Stimulated activated CD4-positive, alpha-beta T cell treated with anti-CD3 and anti-CD28 coated beads, Interleukin-4, amount 100 ng/mL, for 48 hours (primary cell): ENCODE results near the gene C2orf81.
"Not testable (repeated sequence)": the region's sequence is repeated elsewhere in the genome, so short reads cannot be mapped to it uniquely, and the experiment has no call there.

ENCODE experiments used
- DNase-seq, 2 donors: peaks; one replicate each; pipeline ENCODE4 v3.0.0-alpha.2; 2020; ENCODE audit warnings: low read depth in 2 of 2

Gene C2orf81

GRCh38 chr2:74423231-74424095, 2.0 kb upstream of the C2orf81 start:
- DNase-seq = no peak

GRCh38 chr2:74420443-74421103, 846 bp downstream of the C2orf81 start:
- not testable (repeated sequence) for DNase-seq

GRCh38 chr2:74420006-74420405, 1.4 kb downstream of the C2orf81 start:
- DNase-seq = no peak

DNA sequence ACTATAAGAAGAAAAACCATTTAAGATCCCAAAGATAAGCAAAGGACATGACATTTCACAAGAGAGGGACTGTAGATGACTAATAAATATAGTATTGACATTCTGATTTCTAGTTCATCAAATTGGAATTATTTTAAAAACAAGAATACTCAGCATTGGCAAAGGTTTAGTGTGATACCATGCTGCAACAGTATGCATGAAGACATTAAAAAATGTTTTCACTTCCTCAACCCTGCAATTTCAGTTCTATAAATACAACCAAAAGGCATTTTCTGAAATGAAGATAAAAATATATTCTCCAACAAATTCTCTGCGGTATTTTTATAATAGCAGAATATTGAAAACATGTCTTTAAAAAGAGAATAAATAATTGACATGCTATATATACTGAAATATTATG, 2.1 kb downstream of the C2orf81 start:
- DNase-seq = no peak

DNA sequence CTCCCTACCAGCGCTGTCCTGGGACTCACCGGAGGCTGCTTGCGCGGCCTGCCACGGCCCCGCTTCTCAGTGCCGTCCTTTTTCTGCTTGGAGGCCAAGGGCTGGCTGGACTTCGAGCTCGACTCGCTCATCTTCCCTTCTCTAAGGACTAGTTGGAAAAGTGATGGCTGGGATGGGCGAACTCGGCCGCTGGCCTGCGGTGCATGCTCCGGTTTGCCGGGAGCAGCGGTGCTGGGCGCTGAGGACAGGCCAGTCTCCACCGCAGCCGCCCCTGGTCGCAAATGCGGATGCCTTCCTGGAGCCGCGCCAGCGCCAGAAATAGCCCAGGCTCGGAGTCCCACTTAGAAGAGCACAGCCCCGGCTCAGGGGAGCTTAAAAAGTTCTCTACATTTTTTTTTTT, 3.1 kb downstream of the C2orf81 start:
- no peak for DNase-seq

- no peak for DNase-seq
Observed at GRCh38 chr2:74417763-74418162, 3.7 kb downstream of the C2orf81 start.

DNA sequence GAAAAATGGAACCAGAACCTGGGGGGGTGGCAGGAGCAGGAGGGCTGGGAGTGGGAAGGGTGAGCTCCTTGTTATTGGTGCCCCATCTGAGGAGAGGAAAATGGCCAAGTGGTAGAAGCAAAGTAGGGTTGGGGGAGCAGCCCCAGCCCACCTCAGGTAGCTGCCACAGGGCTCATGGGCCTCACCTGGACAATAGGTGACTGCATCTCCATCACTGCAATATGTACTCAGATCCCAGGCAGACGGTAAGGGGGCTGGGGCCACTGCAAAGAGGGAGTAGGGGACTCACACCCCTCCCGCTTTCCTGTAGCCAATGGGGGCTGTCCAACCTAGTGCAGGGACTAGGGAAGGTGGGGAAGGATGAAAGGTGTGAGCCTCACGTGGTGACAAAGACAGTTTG, 4.2 kb downstream of the C2orf81 start:
- no peak for DNase-seq

GRCh38 chr2:74416778-74417177, 4.6 kb downstream of the C2orf81 start:
- no peak for DNase-seq

GRCh38 chr2:74415762-74416395, 5.5 kb downstream of the C2orf81 start:
- no peak for DNase-seq

- DNase-seq = no peak
Observed at GRCh38 chr2:74414881-74415761, 6.3 kb downstream of the C2orf81 start.

DNA sequence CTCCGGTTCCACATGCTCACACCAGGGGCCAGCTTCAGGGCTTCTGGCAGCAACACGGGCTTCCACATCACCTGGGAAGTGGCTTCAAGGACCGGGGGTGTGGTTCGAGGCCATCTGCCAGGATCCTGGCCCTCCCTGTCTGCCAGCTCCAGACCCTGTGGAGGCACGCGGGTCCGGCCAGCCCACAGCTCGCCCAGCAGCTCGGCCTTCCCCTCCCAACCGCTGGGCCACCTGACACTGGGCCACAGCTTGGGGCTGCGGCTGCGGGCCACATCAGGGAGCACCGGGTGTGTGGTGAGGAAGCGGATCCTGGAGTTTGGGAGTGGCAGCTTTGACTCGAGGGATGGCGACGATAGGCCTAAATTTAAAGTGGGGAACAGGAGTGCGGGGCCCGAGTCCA, 7.0 kb downstream of the C2orf81 start:
- DNase-seq = no peak

- DNase-seq = no peak
Observed at GRCh38 chr2:74413001-74413698, 8.3 kb downstream of the C2orf81 start.

GRCh38 chr2:74407682-74408081, 13.7 kb downstream of the C2orf81 start:
- DNase-seq = no peak

DNA sequence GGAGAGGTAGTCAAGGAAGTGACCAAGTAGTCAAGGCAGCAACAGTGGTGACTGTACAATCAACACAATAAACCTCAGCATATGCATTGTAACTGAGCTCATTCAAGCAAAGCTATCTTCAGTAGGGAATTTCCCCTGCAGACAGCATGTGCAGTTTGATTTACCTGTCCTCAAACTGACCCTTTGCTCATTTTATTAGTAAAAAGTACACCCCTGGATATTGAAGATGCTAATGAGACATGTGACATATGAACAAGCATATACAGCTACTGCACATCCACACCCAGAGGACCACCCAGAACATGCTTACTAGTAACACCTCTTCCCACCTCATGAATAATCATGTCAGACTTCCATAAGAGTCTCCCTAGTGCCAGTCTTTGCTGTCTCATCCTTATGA, 15.4 kb downstream of the C2orf81 start:
- DNase-seq = no peak

DNA sequence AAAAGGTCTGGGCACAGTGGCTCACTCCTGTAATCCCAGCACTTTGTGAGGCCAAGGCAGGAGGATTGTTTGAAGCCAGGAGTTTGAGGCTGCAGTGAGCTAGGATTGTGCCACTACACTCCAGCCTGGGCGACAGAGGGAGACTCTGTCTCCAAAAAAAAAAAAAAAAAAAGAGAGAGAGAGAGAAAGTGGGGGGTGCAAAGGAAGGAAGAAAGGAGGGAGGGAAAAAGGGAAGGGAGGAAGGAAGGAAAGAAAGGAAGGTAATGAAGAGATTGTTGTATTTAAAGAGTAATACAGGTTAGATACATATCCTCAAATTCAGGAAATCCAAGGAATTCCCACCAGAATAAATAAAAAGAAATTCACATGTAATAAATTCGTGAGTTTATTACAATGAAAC, 19.5 kb downstream of the C2orf81 start:
- no peak for DNase-seq

DNA sequence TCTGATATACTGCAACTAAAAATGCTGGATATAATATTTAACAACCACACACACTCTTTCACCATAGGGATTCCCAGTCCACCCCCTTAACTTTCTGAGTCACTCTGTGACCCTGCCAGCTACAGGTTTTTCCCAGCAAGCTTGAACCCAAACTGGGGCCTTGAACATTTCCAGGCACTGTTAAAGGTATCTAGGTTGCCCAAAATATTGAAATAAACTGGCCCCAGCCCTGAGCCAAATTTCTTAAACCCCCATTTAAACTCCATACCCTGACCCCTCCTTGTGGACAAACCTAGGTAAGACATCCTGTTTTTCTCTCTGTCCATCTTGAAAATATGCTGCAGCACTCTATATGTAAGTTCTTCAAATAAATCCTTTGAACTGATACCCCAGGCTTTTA, 21.6 kb downstream of the C2orf81 start:
- DNase-seq = no peak

- DNase-seq = no peak
Observed at GRCh38 chr2:74396149-74396548, 25.3 kb downstream of the C2orf81 start.

- DNase-seq = no peak
Observed at GRCh38 chr2:74393525-74393924, 27.9 kb downstream of the C2orf81 start.

GRCh38 chr2:74392449-74392743, 29.0 kb downstream of the C2orf81 start:
- no peak for DNase-seq

- peak; percentile 90 to 94 for DNase-seq
Observed at GRCh38 chr2:74391580-74392448, 29.6 kb downstream of the C2orf81 start.
